Stimulated activated CD4-positive, alpha-beta T cell treated with anti-CD3 and anti-CD28 coated beads, Interleukin-2, amount 100 ng/mL, for 48 hours (primary cell): Measurements from ENCODE around the gene SOX13.
"Not testable (repeated sequence)": the region's sequence is repeated elsewhere in the genome, so short reads cannot be mapped to it uniquely, and the experiment has no call there.

Experiments used
- DNase-seq, 2 donors: peaks; one replicate each; pipeline ENCODE4 v3.0.0-alpha.2; 2020

Gene SOX13

DNA sequence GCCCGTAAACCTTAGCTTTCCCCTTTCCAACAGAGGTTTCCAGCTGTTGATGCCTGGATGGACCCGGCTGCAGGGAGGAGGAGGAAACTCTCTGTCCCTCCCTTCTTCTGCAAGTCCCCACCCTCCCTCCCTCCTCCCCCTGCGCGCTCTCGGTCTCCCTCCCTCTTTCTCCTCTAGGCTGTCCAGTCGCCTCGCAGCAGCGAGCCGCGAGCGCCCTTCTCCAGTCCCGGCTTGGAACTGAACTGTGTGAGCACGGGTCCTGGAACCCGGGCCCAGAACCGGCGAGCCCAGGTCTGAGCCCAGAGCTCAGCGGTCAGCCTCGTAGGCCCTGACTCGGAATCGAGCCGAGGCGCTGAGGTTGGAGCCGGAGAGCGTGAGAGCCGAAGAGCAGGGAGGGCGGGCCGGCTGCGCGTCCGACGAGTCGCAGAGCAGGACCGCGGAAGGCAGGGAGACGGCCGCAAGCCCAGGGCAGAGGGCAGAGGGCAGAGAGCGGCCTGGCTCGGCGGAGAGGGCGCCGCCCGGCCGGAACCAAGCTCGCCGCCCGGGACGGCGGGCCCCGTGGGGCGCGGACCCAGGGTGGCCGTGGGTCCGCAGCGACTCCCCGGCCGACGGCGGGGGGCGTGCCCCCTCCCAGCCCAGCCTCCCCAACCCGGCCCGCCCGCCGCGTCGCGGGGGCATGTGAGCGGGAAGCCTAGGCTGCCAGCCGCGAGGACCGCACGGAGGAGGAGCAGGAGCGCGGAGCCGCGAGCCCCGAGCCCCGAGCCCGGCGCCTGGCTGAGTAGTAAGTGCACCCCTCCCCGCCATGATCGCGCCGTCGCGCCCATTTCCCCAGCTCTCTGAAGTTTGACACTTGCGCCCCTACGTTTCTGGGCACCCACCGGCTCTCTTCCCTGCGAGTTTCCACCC is at the start of gene SOX13:
Gene SOX13 (plus strand): TSS at position 185 of the 906 bp plus-strand sequence. CDS start 39,801 bp downstream, outside the sequence.
- no peak for DNase-seq

DNA sequence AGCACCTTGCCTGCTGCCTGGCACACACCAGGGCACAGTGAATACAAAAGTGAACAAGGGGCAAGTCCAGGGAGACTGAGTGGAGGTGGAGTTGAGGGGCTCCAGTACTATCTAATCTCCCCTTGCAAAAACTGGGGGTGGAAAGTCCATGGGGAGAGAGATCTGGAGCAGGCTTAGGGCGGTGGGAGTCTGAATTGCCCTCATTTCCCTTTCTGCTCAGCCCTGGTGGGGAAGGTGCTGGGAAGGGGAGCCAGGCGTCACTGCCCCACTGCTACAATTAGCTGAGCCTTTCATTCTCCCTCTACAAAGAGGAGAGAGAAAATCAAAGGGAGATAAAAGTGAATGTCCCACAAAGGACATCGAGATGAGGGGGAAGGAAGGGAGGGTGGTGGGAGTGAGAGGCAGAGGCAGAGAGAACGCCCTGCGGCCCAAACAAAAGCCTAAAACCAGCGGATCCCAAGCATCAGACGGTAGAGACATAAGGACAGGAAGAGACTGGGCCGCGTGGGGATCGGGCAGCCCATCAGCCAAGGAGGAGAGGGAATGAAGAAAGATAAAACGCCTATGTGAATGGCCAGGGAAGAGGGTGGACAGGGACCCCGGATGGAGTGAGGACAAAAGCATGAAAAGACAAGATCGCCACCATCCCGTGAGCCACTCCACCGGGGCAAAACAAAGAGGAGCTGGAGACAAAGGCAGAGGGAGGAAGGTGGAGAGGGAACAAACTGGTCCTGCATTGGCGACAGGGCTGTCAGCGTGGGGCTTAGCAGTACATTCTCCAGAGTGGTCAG is 46.8 kb upstream of the SOX13 start:
- no peak for DNase-seq

DNA sequence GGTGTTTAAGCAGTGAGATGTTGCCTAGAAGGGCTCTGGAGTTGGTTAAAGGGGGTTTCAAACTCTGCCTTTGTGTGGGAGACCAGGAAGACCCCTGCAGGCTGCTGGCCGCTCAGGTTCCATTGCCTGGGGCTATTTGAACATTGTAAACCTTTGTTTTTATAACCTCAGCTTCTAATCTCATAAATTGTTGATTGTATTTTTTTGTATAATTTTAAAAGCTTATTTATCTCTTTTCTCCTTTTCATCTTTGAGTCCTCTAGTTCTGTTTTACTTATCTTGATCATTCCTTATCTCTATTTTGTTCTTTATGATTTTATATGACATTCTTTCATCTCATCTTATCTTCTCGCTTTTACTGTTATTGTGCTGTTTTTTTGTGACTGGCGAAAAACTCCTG is 45.5 kb upstream of the SOX13 start:
- DNase-seq, result no peak

DNA sequence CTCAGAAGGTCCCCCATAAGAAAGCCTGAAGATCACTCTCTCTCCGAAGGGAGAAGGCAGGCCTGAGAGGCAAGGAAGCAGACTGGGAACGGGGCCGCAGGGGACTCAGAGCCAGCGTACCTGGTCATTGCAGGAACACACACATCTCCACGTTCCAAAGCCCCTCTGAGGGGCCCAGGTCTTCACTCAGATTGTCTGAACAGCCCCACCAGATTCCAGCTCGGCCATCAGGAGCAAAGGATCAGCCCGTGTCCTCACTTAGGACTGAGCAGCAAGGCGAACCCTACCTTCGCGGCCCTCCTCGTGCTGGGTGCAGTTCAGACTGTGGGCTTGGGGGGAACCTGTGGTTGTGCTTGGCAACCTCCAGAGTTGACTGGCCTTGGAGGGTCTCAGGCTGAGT is 43.9 kb upstream of the SOX13 start:
- no peak for DNase-seq

DNA sequence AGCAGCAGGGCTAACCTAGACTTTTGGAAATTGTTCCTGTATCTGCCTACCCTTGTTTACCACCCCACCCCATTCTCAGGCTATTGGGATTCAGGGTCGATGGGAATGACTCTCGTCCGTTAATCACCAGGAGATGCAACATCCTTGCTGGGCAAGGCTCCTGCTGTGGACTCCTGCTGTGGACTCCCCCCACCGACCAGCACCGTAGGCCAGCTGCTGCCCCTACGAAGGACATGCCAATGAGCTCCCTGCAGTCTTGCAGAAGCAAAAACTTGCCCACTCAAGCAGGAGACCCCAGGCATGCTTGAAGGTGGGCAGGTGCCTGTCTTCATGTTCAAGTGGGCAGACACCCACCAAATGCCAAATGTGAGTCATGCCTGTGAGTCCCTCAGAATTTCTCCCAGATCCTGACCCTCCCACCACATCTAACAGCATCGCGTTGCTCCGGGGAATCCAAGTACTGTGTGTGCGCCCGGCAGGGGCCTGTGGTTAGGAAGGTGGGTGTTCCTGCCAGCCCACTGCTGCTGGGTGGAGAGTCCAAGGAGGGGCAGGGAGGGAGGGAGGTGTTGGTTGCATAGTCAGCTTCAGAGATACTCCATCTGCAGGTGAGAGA is 41.7 kb upstream of the SOX13 start:
- DNase-seq, result no peak

DNA sequence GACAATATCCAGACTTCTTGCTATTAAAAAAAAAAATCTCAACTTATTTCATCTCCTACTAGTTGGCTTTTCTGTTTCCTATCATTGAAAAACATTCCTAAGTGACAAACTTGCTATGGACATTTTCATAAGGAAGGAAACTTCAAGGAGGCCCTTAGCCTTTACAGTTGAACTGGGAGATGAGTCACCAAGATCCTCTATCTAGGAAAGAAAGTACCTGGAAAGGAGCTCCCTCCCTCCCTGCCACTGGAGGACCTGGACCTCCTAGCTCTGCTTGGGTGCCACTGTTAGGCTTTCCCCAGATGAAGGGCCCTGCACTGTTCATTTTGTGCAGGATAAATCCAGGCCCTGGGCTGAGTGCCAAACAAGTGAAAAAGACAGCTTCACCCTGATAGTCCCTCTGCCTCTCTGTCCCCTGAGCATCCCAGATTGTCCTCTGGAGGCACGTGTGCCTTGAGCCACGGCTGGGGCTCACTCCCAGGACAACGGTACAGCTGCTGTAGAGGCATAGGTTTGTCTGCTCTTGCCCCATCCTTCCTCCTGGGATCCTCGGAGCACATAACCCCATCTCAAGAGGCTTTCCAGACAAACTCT is 40.2 kb upstream of the SOX13 start:
- no peak for DNase-seq

DNA sequence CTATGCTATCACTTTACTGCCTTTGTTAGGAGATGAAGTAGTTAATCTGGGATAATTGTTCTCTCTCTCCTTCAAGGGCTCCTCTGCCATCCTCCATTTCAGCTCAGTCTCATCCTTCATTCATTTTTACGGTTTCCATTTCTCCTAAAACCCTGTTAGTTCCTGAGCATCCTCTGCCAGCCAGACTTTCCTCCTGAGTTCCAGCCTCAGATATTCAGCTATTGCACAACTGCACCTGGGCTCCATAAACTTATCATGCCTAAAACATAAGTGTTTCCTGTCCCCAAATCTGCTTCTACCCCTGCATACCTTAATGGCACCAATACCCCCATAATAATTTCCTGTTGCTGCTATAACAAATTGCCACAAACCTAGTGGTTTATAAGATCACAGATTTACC is 39.6 kb upstream of the SOX13 start:
- DNase-seq, result no peak

DNA sequence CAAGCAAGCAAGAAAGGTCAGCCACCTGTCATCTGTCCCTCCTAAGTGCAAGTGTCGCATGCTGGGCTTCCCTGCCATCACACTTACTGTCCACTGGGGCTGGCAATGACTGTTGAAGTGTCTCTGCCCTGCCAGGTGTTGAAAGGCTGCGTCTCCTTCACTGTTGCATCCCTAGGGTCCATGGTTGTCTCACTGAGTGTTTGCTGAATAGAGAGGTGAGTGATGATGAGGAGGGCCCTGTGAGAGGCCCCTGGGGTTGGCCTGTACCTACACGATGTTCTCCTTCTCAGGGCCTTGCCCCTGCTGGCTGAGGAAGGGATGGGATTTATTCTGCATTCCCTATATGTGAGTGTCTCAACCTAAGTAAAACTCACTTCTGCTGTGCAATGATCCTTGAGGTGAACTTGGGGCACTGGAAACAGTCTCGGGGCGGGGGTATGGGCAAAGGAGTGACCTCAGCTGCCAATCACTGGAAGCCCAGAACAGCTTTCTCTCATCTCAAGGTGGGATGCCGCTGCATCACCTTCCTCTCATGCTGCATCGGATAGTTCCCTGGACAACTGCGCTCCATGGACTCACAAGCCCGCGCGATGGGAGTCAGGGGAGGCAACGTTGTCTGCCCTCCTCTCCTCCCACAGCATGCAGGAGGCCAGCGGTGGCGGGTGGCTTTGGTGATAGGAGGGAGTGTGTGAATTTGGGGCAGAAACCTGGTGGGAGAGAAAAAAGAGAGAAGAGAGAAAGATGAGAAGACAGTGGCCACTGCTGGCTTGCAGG is 35.8 kb upstream of the SOX13 start:
- DNase-seq, result no peak

DNA sequence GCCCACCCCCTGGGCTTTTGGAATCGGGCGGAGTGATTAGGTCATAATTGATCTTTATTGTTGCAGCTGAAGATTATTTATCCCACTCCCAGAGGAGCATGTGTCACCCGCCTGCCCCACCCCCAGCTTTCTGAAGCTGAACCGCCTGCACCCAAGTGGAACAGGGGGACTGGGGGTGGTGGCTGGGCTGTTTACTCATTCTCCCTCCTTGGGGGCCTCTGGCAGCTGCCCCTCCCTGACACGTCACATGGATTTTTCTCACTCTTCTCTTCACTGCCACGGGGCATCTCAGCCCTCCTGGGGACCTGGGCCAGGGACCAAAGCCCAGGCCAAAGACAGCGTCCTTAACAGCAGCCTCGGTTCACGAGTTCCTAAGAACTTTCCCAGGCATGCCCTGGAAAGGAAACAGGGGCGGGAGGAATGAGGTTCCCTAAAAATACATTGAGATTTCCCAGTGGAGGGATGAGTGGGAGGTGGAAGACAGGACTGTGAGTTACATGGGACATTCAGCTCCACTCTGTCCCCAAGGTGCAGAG is 31.6 kb upstream of the SOX13 start:
- DNase-seq, result no peak

DNA sequence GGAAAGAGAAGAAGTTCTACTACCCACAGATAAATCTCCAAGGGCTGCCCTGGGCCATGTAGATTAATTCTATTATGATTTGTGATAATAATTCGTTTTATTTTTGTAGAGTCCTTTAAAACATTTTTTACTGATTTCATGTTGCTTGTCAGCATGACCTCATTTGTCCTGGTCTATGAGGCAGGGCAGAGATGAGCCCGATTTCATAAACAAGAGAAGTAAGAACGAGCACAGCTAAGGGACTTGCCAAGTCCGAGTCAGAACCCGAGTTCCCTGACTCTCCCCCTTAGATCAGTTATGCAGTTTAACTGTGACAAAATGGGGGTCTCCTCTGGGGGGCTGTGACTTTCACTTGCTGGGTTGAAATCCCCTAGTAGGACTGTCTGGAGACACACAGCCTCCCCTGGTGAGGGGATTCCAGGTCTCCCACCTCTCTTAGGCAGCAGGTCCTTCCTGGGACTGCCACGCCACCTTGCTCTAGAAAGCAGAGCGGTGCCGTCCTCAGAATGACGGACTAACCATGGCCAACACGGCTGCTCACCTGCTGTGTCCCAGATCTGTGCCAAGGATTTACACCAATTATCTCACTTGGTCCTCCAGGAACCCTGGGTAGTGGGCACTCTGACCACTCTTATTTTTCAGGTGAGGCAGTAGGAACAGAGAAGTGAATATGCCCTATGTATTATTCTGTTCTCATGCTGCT is 31.0 kb upstream of the SOX13 start:
- DNase-seq, result no peak

DNA sequence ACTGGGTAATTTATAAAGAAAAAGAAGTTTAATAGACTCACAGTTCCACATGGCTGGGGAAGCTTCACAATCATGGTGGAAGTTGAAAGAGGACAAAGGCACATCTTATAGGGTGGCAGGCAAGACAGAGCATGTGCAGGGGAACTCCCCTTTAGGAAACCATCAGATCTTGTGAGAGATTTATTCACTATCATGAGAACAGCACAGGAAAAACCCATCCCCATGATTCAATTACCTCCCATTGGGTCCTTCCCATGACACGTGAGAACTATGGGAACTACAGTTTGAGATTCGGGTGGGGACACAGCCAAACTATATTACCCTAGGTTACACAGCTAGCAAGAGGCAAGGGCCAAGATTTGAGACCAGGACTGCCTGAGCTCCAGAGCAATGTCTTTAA is 30.4 kb upstream of the SOX13 start:
- no peak for DNase-seq

DNA sequence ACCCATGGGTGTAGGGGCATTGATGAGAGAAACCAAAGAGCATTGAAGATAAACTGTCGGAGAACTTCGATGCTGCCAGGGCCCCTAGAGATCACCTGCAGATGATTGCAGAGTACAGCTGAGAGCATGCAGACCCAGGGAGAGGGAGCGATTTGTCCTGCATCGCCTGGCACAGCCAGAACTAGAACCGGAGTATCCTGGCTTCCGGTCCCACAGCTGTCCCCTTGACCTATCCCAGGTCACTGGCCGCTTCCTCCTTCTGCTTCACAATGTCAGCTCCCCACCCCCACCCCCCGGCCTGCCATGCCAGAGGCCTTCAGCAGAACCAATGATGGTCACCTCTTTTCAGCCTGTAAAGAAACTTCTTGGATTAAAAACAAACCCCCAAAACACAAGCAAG is 29.2 kb upstream of the SOX13 start:
- DNase-seq, result no peak

DNA sequence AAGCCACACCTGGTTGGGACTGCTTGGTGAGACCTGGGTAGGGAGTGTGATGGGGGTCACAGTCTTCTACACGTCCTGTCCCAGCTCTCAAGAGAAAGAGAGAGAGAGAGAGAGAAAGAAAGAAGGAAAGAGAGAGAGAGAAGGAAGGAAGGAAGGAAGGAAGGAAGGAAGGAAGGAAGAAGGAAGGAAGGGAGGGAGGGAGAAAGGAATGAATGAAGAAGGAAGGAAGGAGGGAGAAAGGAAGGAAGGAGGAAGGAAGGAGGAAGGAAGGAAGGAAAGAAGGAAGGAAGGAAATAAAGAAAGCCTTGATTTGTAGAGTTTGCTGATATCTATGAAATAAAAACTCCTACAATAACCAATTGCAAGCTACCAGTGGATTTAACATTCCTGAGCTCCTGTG is 28.5 kb upstream of the SOX13 start:
- DNase-seq, result no peak

DNA sequence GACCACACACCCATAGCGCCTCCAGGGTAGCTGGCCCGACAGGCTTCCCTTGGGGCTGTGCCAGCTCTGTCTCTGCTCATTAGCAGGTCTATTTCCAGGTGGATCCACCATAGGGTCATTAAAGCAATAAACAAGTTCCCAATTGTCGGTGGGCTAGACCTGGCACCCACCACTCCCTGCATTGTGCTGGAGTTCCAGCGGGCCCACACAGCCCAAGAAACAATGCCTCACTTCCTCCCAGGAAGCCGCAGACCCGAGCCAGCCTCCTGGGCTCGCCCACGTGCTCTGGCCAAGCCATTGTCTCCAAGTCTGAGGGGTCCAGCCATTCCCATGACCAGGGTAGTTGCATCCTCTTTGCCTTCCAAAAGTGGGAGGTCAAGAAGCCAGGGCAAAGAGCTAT is 27.5 kb upstream of the SOX13 start:
- no peak for DNase-seq

DNA sequence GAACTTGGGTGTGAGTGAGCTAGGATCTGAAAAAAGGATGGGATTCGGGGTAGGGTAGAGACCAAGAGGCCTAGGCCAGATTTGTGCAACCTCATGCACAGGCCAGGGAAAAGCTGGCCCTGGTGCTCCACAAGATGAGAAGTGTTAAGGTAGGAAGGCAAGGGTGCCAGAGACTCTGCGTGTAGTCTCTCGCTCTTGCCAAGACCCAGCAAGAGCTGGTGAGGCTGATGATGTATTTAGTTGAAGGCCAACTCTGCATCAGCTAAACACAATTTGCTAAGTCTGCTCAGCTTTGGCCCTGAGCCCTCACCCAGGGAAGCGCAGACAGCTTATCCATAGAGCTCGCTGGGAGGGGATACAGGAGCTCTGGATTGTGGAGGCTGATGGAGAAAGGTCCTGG is 26.6 kb upstream of the SOX13 start:
- no peak for DNase-seq

DNA sequence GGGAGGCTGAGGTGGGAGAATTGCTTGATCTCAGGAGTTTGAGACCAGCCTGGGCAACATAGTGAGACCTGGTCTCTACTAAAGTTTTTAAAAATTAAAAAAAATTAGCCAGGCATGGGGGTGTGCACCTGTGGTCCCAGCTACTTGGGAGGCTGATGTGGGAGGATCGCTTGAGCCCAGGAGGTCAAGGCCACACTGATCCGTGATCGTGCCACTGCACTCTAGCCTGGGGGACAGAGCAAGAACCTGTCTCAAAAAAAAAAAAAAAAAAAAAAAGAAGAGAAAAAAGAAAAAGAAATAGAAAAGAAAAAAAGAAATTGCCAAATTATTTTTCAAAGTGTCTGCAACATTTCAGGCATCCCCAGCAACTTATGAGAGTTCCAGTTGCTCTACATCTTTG is 24.1 kb upstream of the SOX13 start:
- not testable (repeated sequence) for DNase-seq

DNA sequence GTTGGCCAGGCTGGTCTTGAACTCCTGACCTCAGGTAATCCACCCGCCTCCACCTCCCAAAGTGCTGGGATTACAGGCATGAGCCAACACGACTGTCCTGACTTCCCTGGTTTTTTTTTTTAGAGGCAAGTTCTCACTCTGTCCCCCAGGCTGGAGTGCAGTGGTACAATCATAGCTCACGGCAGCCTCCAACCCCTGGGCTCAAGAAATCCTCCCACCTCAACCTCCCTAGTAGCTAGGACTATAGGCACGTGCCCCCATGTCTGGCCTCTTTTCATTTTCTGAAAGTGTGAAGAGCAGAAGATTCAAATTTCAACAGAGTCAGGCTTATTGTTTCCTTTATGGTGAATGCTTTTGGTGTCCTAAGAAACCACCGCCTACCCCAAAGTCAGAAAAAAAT is 21.7 kb upstream of the SOX13 start:
- no peak for DNase-seq

DNA sequence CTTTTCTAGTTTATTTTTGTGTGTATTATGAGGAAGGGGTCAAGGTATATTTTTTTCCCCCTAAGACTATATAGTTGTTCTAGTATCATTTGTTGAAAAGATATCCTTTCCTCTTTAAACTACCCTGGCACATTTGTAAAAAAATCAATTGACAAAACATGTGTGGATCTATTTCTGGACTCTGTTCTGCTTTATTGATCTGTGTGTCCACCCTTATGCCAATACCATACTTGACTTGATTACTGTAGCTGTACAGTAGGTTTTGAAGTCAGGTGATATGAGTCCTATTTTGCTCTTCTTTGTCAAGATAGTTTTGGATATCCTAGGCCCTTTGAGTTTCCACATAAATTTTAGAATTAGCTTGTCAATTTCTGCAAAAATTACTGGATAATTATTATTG is 21.2 kb upstream of the SOX13 start:
- no peak for DNase-seq

DNA sequence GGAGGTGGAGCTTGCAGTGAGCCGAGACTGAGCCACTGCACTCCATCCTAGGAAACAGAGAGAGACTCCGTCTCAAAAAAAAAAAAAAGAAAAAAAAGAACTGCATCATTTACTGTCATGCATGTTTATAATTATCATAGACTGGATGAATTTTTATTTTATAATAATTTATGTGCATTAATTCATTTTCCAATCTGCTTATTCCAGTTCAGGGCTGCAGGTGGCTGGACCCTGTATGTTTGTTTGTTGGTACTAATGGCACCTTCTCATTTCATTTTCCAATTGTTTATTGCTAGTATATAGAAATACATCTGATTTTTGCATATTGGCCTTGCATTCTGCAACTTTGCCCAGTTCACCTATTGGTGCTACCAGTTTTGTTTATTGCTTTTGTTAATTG is 19.0 kb upstream of the SOX13 start:
- no peak for DNase-seq

DNA sequence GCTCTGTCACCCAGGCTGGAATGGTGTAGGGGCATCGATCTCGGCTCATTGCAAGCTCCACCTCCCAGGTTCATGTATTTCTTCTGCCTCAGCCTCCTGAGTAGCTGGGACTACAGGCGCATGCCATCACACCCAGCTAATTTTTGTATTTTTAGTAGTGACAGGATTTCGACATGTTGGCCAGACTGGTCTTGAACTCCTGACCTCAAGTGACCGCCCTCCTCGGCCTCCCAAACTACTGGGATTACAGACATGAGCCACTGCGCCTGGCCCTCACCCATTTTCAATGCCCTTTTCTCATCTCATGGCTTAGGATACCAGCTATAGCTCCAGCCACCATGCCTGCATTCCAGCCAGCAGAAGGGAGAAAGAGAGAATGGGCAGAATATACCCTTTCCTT is 12.9 kb upstream of the SOX13 start:
- no peak for DNase-seq

DNA sequence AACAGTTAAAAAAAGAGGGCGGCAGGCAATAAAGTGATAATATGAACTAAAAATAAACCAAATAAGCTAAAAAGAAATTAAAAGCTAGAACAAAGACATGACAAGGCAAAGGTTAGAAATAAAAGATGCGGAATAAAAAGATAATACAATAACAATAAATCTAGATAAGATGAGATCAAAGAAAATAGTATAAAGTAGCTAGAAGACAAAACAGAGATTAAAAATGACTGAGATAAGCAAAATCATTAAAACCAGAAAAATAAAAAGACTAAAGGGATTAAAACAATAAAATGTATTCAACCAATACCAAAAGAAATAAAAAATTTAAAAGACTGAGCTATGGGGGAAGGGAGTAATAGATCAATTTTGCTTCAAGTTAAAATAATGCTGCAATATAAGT is 10.8 kb upstream of the SOX13 start:
- DNase-seq, result no peak
